CD4-positive, alpha-beta T cell treated with Interferon gamma for 1 hour (primary cell): ENCODE data around the gene POLD2.

Experiments
- DNase-seq: peaks from one replicate; pipeline ENCODE4 v3.0.0-alpha.2; 2020

POLD2 gene

GRCh38 chr7:44078521-44078920 lies 44.8 kb downstream of the POLD2 start:
- no peak for DNase-seq

- no peak for DNase-seq
These were observed 45.7 kb downstream of the POLD2 start for GRCh38 chr7:44077681-44078091.

- DNase-seq, result no peak
These were observed 46.3 kb downstream of the POLD2 start for GRCh38 chr7:44077061-44077460.

GRCh38 chr7:44076101-44076895 lies 47.0 kb downstream of the POLD2 start:
- DNase-seq, result no peak

- DNase-seq, result no peak
These were observed 47.9 kb downstream of the POLD2 start for GRCh38 chr7:44075296-44076075.

GRCh38 chr7:44074349-44074695 lies 49.0 kb downstream of the POLD2 start:
- DNase-seq, result no peak

- DNase-seq, result peak; percentile 84
These were observed 49.5 kb downstream of the POLD2 start for GRCh38 chr7:44073664-44074348.

- DNase-seq, result peak; percentile 44
These were observed 50.8 kb downstream of the POLD2 start for GRCh38 chr7:44072364-44073231.

- no peak for DNase-seq
These were observed 51.5 kb downstream of the POLD2 start for GRCh38 chr7:44071726-44072363.

- DNase-seq, result no peak
These were observed 55.3 kb downstream of the POLD2 start for GRCh38 chr7:44068054-44068453.

GRCh38 chr7:44067064-44067951 lies 56.0 kb downstream of the POLD2 start:
- no peak for DNase-seq

GRCh38 chr7:44066494-44067063 lies 56.8 kb downstream of the POLD2 start:
- DNase-seq, result no peak

GRCh38 chr7:44066111-44066460 lies 57.3 kb downstream of the POLD2 start:
- DNase-seq, result no peak

GRCh38 chr7:44065431-44066110 lies 57.8 kb downstream of the POLD2 start, which contains the start of gene PGAM2:
Gene PGAM2, minus strand, starts transcription at chr7:44065567. Its CDS starts 38 bp downstream, at chr7:44065529.
- DNase-seq, result no peak

- no peak for DNase-seq
These were observed 58.4 kb downstream of the POLD2 start for GRCh38 chr7:44064791-44065430.
